Neural progenitor cell (in vitro differentiated cells): ENCODE results near the gene COX5A. TPM values are rescaled to one million over a fixed set of nuclear protein-coding genes. Genes with fewer than 3 reads are reported as not detected.

Experiments
- DNase-seq: peaks from one replicate; pipeline ENCODE4 v3.0.0-alpha.2; 2016; ENCODE audit warnings: low spot score
- H2AFZ ChIP-seq: fragments of 200-600 bp; sonication (generic); replicated peaks from 2 replicates; pipeline ENCODE4 v1.6.1; 2016; ENCODE audit warnings: antibody characterized with exemption
- H3F3A ChIP-seq: fragments of 200-600 bp; sonication (generic); 2 replicates; pipeline ENCODE4 v1.6.1; 2016; ENCODE audit warnings: antibody characterized with exemption, low read depth
- H3K27ac ChIP-seq: fragments of 200-600 bp; sonication (generic); 2 replicates; pipeline ENCODE4 v1.5.1; 2016; ENCODE audit warnings: mild to moderate bottlenecking
- H3K27me3 ChIP-seq: fragments of 200-600 bp; sonication (generic); 2 replicates; pipeline ENCODE4 v1.6.1; 2016; ENCODE audit warnings: mild to moderate bottlenecking, moderate library complexity
- H3K36me3 ChIP-seq: fragments of 200-600 bp; sonication (generic); 2 replicates; pipeline ENCODE4 v1.5.1; 2016
- H3K4me1 ChIP-seq: fragments of 200-600 bp; sonication (generic); 2 replicates; pipeline ENCODE4 v1.6.1; 2016; ENCODE audit warnings: mixed run types
- H3K4me2 ChIP-seq: fragments of 200-600 bp; sonication (generic); 2 replicates; pipeline ENCODE4 v1.6.1; 2016
- H3K4me3 ChIP-seq: fragments of 200-600 bp; sonication (generic); 2 replicates; pipeline ENCODE4 v1.5.1; 2016
- H3K79me2 ChIP-seq: fragments of 200-600 bp; sonication (generic); 2 replicates; pipeline ENCODE4 v1.6.1; 2016; ENCODE audit warnings: low read depth
- H3K9ac ChIP-seq: fragments of 200-600 bp; sonication (generic); 2 replicates; pipeline ENCODE4 v1.6.1; 2016
- H3K9me3 ChIP-seq: fragments of 200-600 bp; sonication (generic); 2 replicates; pipeline ENCODE4 v1.5.1; 2016; ENCODE audit warnings: low read depth
- H4K20me1 ChIP-seq: fragments of 200-600 bp; sonication (generic); 2 replicates; pipeline ENCODE4 v1.6.1; 2016; ENCODE audit warnings: low read depth
- H3K27ac Mint-ChIP-seq: 3 replicates; pipeline ENCODE4 v1.8.0; 2021; ENCODE audit warnings: mixed read lengths
- H3K27me3 Mint-ChIP-seq: 2 replicates; pipeline ENCODE4 v1.8.0; 2022; ENCODE audit warnings: low read depth, mild to moderate bottlenecking, inconsistent platforms, moderate library complexity, mixed read lengths; ENCODE audit not compliant: insufficient read depth
- H3K36me3 Mint-ChIP-seq: 3 replicates; pipeline ENCODE4 v1.8.0; 2021; ENCODE audit warnings: mixed read lengths
- H3K4me1 Mint-ChIP-seq: 3 replicates; pipeline ENCODE4 v1.8.0; 2021; ENCODE audit warnings: mixed read lengths
- H3K4me3 Mint-ChIP-seq: 3 replicates; pipeline ENCODE4 v1.8.0; 2021; ENCODE audit warnings: mild to moderate bottlenecking, moderate library complexity, mixed read lengths
- H3K9me3 Mint-ChIP-seq: 3 replicates; pipeline ENCODE4 v1.8.0; 2020; ENCODE audit warnings: mixed read lengths
- EZH2 ChIP-seq: fragments of 200-600 bp; sonication (generic); IDR thresholded peaks from 2 replicates; pipeline ENCODE4 v1.6.1; 2017; ENCODE audit warnings: antibody characterized with exemption, mild to moderate bottlenecking, moderate library complexity
- EZH2phosphoT487 ChIP-seq: fragments of 200-600 bp; sonication (generic); IDR thresholded peaks from 2 replicates; pipeline ENCODE4 v1.6.1; 2017; ENCODE audit warnings: antibody characterized with exemption
- total RNA-seq: library from RNA; depleted of rRNA; stranded (reverse); fragments of >200 nt; gene quantifications from 2 replicates; pipeline ENCODE4 v1.2.3, GENCODE V29; 2015; ENCODE audit warnings: low replicate concordance
- TF ChIP-seq, protein P1 (sequence below): fragments of 200-600 bp; sonication (generic); IDR thresholded peaks from 2 replicates; pipeline ENCODE4 v1.5.1; 2017; ENCODE audit warnings: antibody characterized with exemption, mild to moderate bottlenecking

The COX5A gene
- total RNA-seq, 1 donor from 2014 or later = 200 TPM

GRCh38 chr15:74902295-74903075, 35.4 kb downstream of the COX5A start:
- H3K27ac Mint-ChIP-seq = no peak overlapping the region

DNA sequence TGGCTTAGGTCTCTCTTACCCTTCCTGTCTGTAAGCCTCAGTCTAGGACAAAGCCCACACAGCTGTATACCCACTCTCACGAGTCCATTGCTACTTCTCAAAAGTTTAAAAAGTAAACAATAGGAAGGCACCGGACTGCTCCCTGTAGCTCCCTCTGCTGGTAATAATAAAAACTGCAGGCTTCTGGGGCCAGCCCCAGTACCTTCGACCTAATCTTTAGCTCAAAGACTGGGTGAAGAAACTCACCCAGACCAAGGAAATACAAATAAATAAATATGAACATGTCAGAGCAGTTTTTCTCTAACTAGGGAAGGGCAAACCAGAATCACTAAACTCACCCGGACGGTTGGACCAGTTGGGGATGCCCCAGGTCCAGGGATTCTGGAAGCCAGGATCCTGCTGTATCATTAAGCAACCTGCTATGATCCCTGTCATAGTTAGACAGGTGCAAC, 36.2 kb downstream of the COX5A start:
- Histone ChIP-seq H3K4me2 (no peak overlapping the region), H3K27me3 (no peaks in the 10 kb centered on the region), H3K4me1 (peaks cover 9% of the 10 kb centered on the region), H3K36me3 (peaks cover 11% of the 10 kb centered on the region), H3F3A (peaks cover 47% of the 10 kb centered on the region), H3K79me2 (peaks cover 28% of the 10 kb centered on the region), H3K9ac (no peak overlapping the region), H4K20me1 (no peaks in the 10 kb centered on the region), H2AFZ (no peak overlapping the region), H3K4me3 (no peak overlapping the region), H3K27ac (no peak overlapping the region), H3K9me3 (no peaks in the 10 kb centered on the region)
- Mint-ChIP-seq H3K9me3 (no peaks in the 10 kb centered on the region), H3K4me3 (no peak overlapping the region), H3K36me3 (peaks cover 34% of the 10 kb centered on the region), H3K4me1 (peaks cover 16% of the 10 kb centered on the region), H3K27me3 (peaks cover 7% of the 10 kb centered on the region), H3K27ac (no peak overlapping the region)
- DNase-seq = peak; percentile 56
- no peak for TF ChIP-seq EZH2
- TF ChIP-seq, protein P1, sequence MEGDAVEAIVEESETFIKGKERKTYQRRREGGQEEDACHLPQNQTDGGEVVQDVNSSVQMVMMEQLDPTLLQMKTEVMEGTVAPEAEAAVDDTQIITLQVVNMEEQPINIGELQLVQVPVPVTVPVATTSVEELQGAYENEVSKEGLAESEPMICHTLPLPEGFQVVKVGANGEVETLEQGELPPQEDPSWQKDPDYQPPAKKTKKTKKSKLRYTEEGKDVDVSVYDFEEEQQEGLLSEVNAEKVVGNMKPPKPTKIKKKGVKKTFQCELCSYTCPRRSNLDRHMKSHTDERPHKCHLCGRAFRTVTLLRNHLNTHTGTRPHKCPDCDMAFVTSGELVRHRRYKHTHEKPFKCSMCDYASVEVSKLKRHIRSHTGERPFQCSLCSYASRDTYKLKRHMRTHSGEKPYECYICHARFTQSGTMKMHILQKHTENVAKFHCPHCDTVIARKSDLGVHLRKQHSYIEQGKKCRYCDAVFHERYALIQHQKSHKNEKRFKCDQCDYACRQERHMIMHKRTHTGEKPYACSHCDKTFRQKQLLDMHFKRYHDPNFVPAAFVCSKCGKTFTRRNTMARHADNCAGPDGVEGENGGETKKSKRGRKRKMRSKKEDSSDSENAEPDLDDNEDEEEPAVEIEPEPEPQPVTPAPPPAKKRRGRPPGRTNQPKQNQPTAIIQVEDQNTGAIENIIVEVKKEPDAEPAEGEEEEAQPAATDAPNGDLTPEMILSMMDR = peak; percentile 98
- TF ChIP-seq EZH2phosphoT487 = no peak

More at GRCh38 chr15:74902295-74903075, 35.4 kb downstream of the COX5A start:
- no peaks in the 10 kb centered on the region for H4K20me1 ChIP-seq
- H3K27me3 ChIP-seq = no peaks in the 10 kb centered on the region
- H3K36me3 ChIP-seq = peaks cover 11% of the 10 kb centered on the region
- H3F3A ChIP-seq = peaks cover 44% of the 10 kb centered on the region
- H3K9ac ChIP-seq = no peak overlapping the region
- H3K4me1 ChIP-seq = peaks cover 9% of the 10 kb centered on the region
- peaks cover 28% of the 10 kb centered on the region for H3K79me2 ChIP-seq
- no peak overlapping the region for H3K4me2 ChIP-seq
- H3K36me3 Mint-ChIP-seq = peaks cover 34% of the 10 kb centered on the region
- H2AFZ ChIP-seq = no peak overlapping the region
- H3K27ac ChIP-seq = no peak overlapping the region
- peaks cover 20% of the 10 kb centered on the region for H3K4me1 Mint-ChIP-seq
- no peak for TF ChIP-seq EZH2
- TF ChIP-seq, protein P1 = no peak
- no peak for TF ChIP-seq EZH2phosphoT487
- H3K4me3 ChIP-seq = no peak overlapping the region
- no peak overlapping the region for H3K4me3 Mint-ChIP-seq
- no peak for DNase-seq
- no peaks in the 10 kb centered on the region for H3K9me3 Mint-ChIP-seq
- peaks cover 7% of the 10 kb centered on the region for H3K27me3 Mint-ChIP-seq
- H3K9me3 ChIP-seq = no peaks in the 10 kb centered on the region

DNA sequence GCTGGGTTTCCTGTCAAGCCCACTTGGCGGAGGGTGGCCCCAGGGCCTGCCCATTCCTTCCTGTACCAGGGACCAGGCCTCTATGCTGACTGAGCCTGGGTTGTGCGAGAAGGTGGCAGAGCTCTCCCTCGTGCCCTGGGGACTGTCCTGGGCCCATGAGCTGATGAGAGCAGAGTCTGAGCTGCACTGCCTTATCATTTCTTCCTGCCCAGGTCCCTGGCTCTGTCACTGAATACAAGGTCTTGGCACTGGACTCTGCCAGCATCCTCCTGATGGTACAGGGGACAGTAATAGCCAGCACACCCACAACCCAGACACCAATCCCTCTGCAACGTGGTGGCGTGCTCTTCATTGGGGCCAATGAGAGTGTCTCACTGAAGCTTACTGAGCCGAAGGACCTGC, 40.6 kb downstream of the COX5A start:
- TF ChIP-seq, protein P1 = no peak
- TF ChIP-seq EZH2phosphoT487 (no peak), EZH2 (no peak)
- H3K27me3 ChIP-seq = no peaks in the 10 kb centered on the region
- H3K4me3 ChIP-seq = no peak overlapping the region
- peaks cover 11% of the 10 kb centered on the region for H3K36me3 ChIP-seq
- H3K27me3 Mint-ChIP-seq = peaks cover 7% of the 10 kb centered on the region
- no peak overlapping the region for H3K27ac ChIP-seq
- DNase-seq = no peak
- H4K20me1 ChIP-seq = no peaks in the 10 kb centered on the region
- no peak overlapping the region for H3K27ac Mint-ChIP-seq
- no peak overlapping the region for H3K9ac ChIP-seq
- peaks cover 21% of the 10 kb centered on the region for H3K36me3 Mint-ChIP-seq
- no peaks in the 10 kb centered on the region for H3K4me1 ChIP-seq
- no peak overlapping the region for H3K4me3 Mint-ChIP-seq
- H3K4me2 ChIP-seq = no peak overlapping the region
- no peak overlapping the region for H2AFZ ChIP-seq
- H3K4me1 Mint-ChIP-seq = no peaks in the 10 kb centered on the region
- no peaks in the 10 kb centered on the region for H3K9me3 ChIP-seq
- peaks cover 10% of the 10 kb centered on the region for H3F3A ChIP-seq
- H3K79me2 ChIP-seq = peaks cover 8% of the 10 kb centered on the region
- H3K9me3 Mint-ChIP-seq = no peaks in the 10 kb centered on the region
